Measurements from ENCODE around the gene IGFL3.
"Not testable (repeated sequence)": the region's sequence is repeated elsewhere in the genome, so short reads cannot be mapped to it uniquely, and the experiment has no call there.

The IGFL3 gene

GRCh38 chr19:46124638-46125115 is at the start of gene IGFL3:
TSS of gene IGFL3 (minus strand) at chr19:46124688. CDS start at chr19:46124649, 39 bp downstream.
- DNase-seq (ENCODE audit: low read depth) = no peak

- no peak for DNase-seq (ENCODE audit: low read depth)
These were observed 49.5 kb upstream of the IGFL3 start for GRCh38 chr19:46173886-46174480.

- DNase-seq (ENCODE audit: low read depth) = no peak
These were observed 38.2 kb upstream of the IGFL3 start for GRCh38 chr19:46162731-46163130.

GRCh38 chr19:46161642-46162257 is 37.3 kb upstream of the IGFL3 start:
- not testable (repeated sequence) for DNase-seq (ENCODE audit: low read depth)

- DNase-seq (ENCODE audit: low read depth) = no peak
These were observed 35.8 kb upstream of the IGFL3 start for GRCh38 chr19:46160233-46160775.

- no peak for DNase-seq (ENCODE audit: low read depth)
These were observed 35.1 kb upstream of the IGFL3 start for GRCh38 chr19:46159418-46160232.

- DNase-seq (ENCODE audit: low read depth) = no peak
These were observed 30.7 kb upstream of the IGFL3 start for GRCh38 chr19:46155237-46155636.

- DNase-seq (ENCODE audit: low read depth) = no peak
These were observed 26.1 kb upstream of the IGFL3 start for GRCh38 chr19:46150606-46151005.

GRCh38 chr19:46147791-46148288 is 23.4 kb upstream of the IGFL3 start, which contains the start of gene IGFL2:
TSS of gene IGFL2 (plus strand) at chr19:46148238. CDS start at chr19:46148279, 41 bp downstream.
- DNase-seq (ENCODE audit: low read depth) = no peak

- DNase-seq (ENCODE audit: low read depth) = no peak
These were observed 22.8 kb upstream of the IGFL3 start for GRCh38 chr19:46147166-46147740.

GRCh38 chr19:46144756-46145155 is 20.3 kb upstream of the IGFL3 start:
- DNase-seq (ENCODE audit: low read depth) = no peak

GRCh38 chr19:46142294-46142693 is 17.8 kb upstream of the IGFL3 start:
- no peak for DNase-seq (ENCODE audit: low read depth)

- DNase-seq (ENCODE audit: low read depth) = no peak
These were observed 16.9 kb upstream of the IGFL3 start for GRCh38 chr19:46141421-46141820.

- DNase-seq (ENCODE audit: low read depth) = no peak
These were observed 13.5 kb upstream of the IGFL3 start for GRCh38 chr19:46137915-46138473.

- no peak for DNase-seq (ENCODE audit: low read depth)
These were observed 10.0 kb upstream of the IGFL3 start for GRCh38 chr19:46134527-46134926.

GRCh38 chr19:46133777-46134241 is 9.3 kb upstream of the IGFL3 start:
- DNase-seq (ENCODE audit: low read depth) = no peak

GRCh38 chr19:46133101-46133627 is 8.7 kb upstream of the IGFL3 start:
- DNase-seq (ENCODE audit: low read depth) = no peak

- DNase-seq (ENCODE audit: low read depth) = no peak
These were observed 8.1 kb upstream of the IGFL3 start for GRCh38 chr19:46132508-46133100.

- no peak for DNase-seq (ENCODE audit: low read depth)
These were observed 7.1 kb upstream of the IGFL3 start for GRCh38 chr19:46131485-46132143.

GRCh38 chr19:46126086-46126580 is 1.6 kb upstream of the IGFL3 start:
- no peak for DNase-seq (ENCODE audit: low read depth)

Measured in activated T-cell treated with anti-CD3 and anti-CD28 coated beads for 1 hour (primary cell).